GM12878 (cell line): Measurements from ENCODE around the gene ACSF3. TPM values are rescaled to one million over a fixed set of nuclear protein-coding genes. Genes with fewer than 3 reads are reported as not detected.
A peak's percentile ranks its signal among the peaks of the same experiment; 100 is the strongest.

Experiments used
- ATAC-seq: fragments of 200-7000 bp; cut with Tn5 transposase; 3 replicates; pipeline ENCODE4 v1.9.1; 2020; ENCODE audit warnings: mild to moderate bottlenecking, moderate library complexity
- BruUV-seq: library from RNA; stranded (reverse); fragments of 400-500 nt; replicated peaks from 2 replicates; lab custom pipeline; 2021; lab: Mats Ljungman, UMichigan
- CTCF ChIA-PET: fragments of 300-600 bp; sonication (Branson Sonifier 250); formaldehyde crosslinking; extraction: SDS; loops from one replicate; lab custom pipeline; 2021; ENCODE audit warnings: inconsistent platforms; lab: Yijun Ruan, JAX
- POLR2A ChIA-PET: fragments of 350-600 bp; formaldehyde crosslinking; extraction: SDS; loops from one replicate; lab custom pipeline; 2021; ENCODE audit warnings: inconsistent platforms; lab: Charles Lee
- RAD21 ChIA-PET: fragments of 300-600 bp; sonication (Branson Sonifier 250); formaldehyde crosslinking; loops from one replicate; lab custom pipeline; 2023; ENCODE audit warnings: antibody characterized with exemption; ENCODE audit not compliant: unreplicated experiment; lab: Charles Lee
- SMC1A ChIA-PET: fragments of 300-600 bp; sonication (Branson Sonifier 250); formaldehyde crosslinking; loops from one replicate; lab custom pipeline; 2023; ENCODE audit not compliant: unreplicated experiment, uncharacterized antibody; lab: Charles Lee
- DNase-seq: peaks from one replicate; pipeline ENCODE4 v3.0.0-alpha.2; 2011; ENCODE audit warnings: low read depth, low spot score
- FAIRE-seq: peaks from 3 replicates; lab custom pipeline; 2011; peaks lifted over from hg19 to GRCh38; lab: Jason Lieb, UNC
- H2AFZ ChIP-seq: 2 replicates; pipeline ENCODE4 v1.6.0; 2011; ENCODE audit warnings: low read depth, low read length, control low read depth; ENCODE audit not compliant: control insufficient read depth
- H3K27ac ChIP-seq: 2 replicates; pipeline ENCODE4 v1.5.1; 2011; ENCODE audit warnings: control low read depth; ENCODE audit not compliant: control insufficient read depth, insufficient read depth
- H3K27me3 ChIP-seq, 2 experiments: replicated peaks in 1 of 2; 2 replicates each; pipeline versions ENCODE4 v1.6.0 to v1.6.1; 2011; ENCODE audit warnings: low read length in 1 of 2; ENCODE audit not compliant: control insufficient read depth in 2 of 2, insufficient read depth in 2 of 2
- H3K36me3 ChIP-seq, 2 experiments: 2 replicates each; pipeline ENCODE4 v1.5.1; 2011; ENCODE audit warnings: low read length in 1 of 2; ENCODE audit not compliant: control insufficient read depth in 2 of 2, insufficient read depth in 2 of 2
- H3K4me1 ChIP-seq: 2 replicates; pipeline ENCODE4 v1.6.1; 2011; ENCODE audit warnings: mild to moderate bottlenecking, low read length, moderate library complexity, mixed read lengths; ENCODE audit not compliant: control insufficient read depth, insufficient read depth
- H3K4me2 ChIP-seq: 2 replicates; pipeline ENCODE4 v1.6.0; 2011; ENCODE audit warnings: control low read depth; ENCODE audit not compliant: control insufficient read depth, insufficient read depth
- H3K4me3 ChIP-seq: fragments of 200-600 bp; sonication (generic); 2 replicates; pipeline ENCODE4 v1.5.1; 2016
- H3K79me2 ChIP-seq: 2 replicates; pipeline ENCODE4 v1.6.0; 2011; ENCODE audit warnings: low read length; ENCODE audit not compliant: control insufficient read depth, insufficient read depth
- H3K9ac ChIP-seq: 2 replicates; pipeline ENCODE4 v1.8.0; 2011; ENCODE audit warnings: low read length, control low read depth, mixed read lengths; ENCODE audit not compliant: control insufficient read depth, insufficient read depth
- H3K9me3 ChIP-seq: replicated peaks from 3 replicates; pipeline ENCODE4 v1.5.1; 2011; ENCODE audit warnings: mild to moderate bottlenecking, low read length; ENCODE audit not compliant: control insufficient read depth, insufficient read depth
- H4K20me1 ChIP-seq: 2 replicates; pipeline ENCODE4 v1.6.0; 2011; ENCODE audit not compliant: control insufficient read depth, insufficient read depth
- CBX5 ChIP-seq: sonication (generic); IDR thresholded peaks from 2 replicates; pipeline ENCODE4 v1.6.1; 2016; ENCODE audit warnings: low read depth, moderate library complexity, mild to moderate bottlenecking, inconsistent platforms
- FOXM1 ChIP-seq: IDR thresholded peaks from 2 replicates; pipeline ENCODE4 v1.6.1; 2012; ENCODE audit warnings: low read depth, mild to moderate bottlenecking, inconsistent platforms, low read length, moderate library complexity
- IRF4 ChIP-seq: IDR thresholded peaks from 2 replicates; pipeline ENCODE4 v1.6.1; 2011; ENCODE audit warnings: low read depth, low read length
- KAT2A ChIP-seq: conservative IDR thresholded peaks from 2 replicates; pipeline ENCODE4 v1.6.1; 2011; ENCODE audit warnings: low read depth, low read length; ENCODE audit not compliant: control insufficient read depth
- MXI1 ChIP-seq: fragments of 150-350 bp; IDR thresholded peaks from 2 replicates; pipeline ENCODE4 v1.6.1; 2011; ENCODE audit warnings: low read depth, mild to moderate bottlenecking, inconsistent platforms, low read length, improper control_type of control experiment
- NKRF ChIP-seq: fragments of 450-650 bp; conservative IDR thresholded peaks from 2 replicates; pipeline ENCODE4 v1.6.1; 2017; ENCODE audit warnings: mild to moderate bottlenecking, moderate library complexity
- POLR2A ChIP-seq: IDR thresholded peaks from 2 replicates; pipeline ENCODE4 v1.6.1; 2011; ENCODE audit warnings: low read depth, mild to moderate bottlenecking, low read length
- RELA ChIP-seq: fragments of 450-650 bp; IDR thresholded peaks from 2 replicates; pipeline ENCODE4 v1.8.0; 2014; ENCODE audit warnings: borderline replicate concordance; ENCODE audit not compliant: partially characterized antibody
- SIN3A ChIP-seq: IDR thresholded peaks from 2 replicates; pipeline ENCODE4 v1.6.1; 2012; ENCODE audit warnings: low read depth, low read length, improper control_type of control experiment
- SKIL ChIP-seq: fragments of 450-650 bp; IDR thresholded peaks from 2 replicates; pipeline ENCODE4 v1.6.1; 2017; ENCODE audit warnings: mild to moderate bottlenecking, low read depth, inconsistent platforms; ENCODE audit not compliant: poor library complexity, severe bottlenecking
- STAT1 ChIP-seq: fragments of 450-650 bp; conservative IDR thresholded peaks from 2 replicates; pipeline ENCODE4 v1.6.1; 2014; ENCODE audit warnings: antibody characterized with exemption, mild to moderate bottlenecking
- SUZ12 ChIP-seq: fragments of 200-600 bp; sonication (generic); IDR thresholded peaks from one replicate; pipeline ENCODE4 v1.6.1; 2018; ENCODE audit warnings: antibody characterized with exemption, mild to moderate bottlenecking; ENCODE audit not compliant: unreplicated experiment
- ZZZ3 ChIP-seq: IDR thresholded peaks from 2 replicates; pipeline ENCODE4 v1.6.1; 2011; ENCODE audit warnings: low read depth; ENCODE audit not compliant: control insufficient read depth, insufficient read length
- WGBS: methylation state at CpG from one replicate; pipeline ENCODE4 v1.1.6; 2016; ENCODE audit warnings: low lambda C conversion rate; ENCODE audit not compliant: insufficient replicate concordance, insufficient coverage; ENCODE audit errors: missing lambda C conversion rate; 5-methylcytosine and 5-hydroxymethylcytosine counted together
- in situ Hi-C: fragments of 300-500 bp; cut with MboI; formaldehyde crosslinking; loops from 9 replicates; pipeline ENCODE4 v1.14.3; 2018; ENCODE audit warnings: mixed read lengths
- intact Hi-C: fragments of 100-400 bp; cut with micrococcal nuclease; formaldehyde crosslinking; loops from one replicate; pipeline ENCODE4 v1.14.2; 2022; ENCODE audit not compliant: unreplicated experiment
- polyA plus RNA-seq, 11 experiments: library from polyadenylated mRNA; depleted of rRNA in 4 of 11; unstranded in 6 of 11; stranded (reverse) in 5 of 11; fragments of >200 nt; fragmentation: Nextera tagmentation in 4 of 11; fragmentation: Illumina TruSeq in 1 of 11; extraction: Ambion mirVana in 4 of 11; extraction: Trizol in 1 of 11; gene quantifications; 1 replicate in 1 of 11; 2 replicates in 10 of 11; pipeline versions ENCODE4 v1.2.1 to v1.2.3, GENCODE V29; 2011 to 2016; ENCODE audit warnings: inconsistent platforms in 2 of 11, missing spikeins in 2 of 11, low read depth in 1 of 11
- total RNA-seq, 4 experiments: library from RNA; depleted of rRNA in 3 of 4; stranded (reverse); fragments of >200 nt in 3 of 4; fragmentation: Illumina TruSeq in 1 of 4; extraction: Trizol in 1 of 4; gene quantifications; 2 replicates each; pipeline versions ENCODE4 v1.2.1 to v1.2.3, GENCODE V29; 2013 to 2021

Gene ACSF3
- total and polyA plus RNA-seq, 10 of the 15 experiments (the other 5 are each of a cell fraction or from before 2014, with no cell fraction given) = 1.0 to 44.4 (median 25.8) TPM

DNA sequence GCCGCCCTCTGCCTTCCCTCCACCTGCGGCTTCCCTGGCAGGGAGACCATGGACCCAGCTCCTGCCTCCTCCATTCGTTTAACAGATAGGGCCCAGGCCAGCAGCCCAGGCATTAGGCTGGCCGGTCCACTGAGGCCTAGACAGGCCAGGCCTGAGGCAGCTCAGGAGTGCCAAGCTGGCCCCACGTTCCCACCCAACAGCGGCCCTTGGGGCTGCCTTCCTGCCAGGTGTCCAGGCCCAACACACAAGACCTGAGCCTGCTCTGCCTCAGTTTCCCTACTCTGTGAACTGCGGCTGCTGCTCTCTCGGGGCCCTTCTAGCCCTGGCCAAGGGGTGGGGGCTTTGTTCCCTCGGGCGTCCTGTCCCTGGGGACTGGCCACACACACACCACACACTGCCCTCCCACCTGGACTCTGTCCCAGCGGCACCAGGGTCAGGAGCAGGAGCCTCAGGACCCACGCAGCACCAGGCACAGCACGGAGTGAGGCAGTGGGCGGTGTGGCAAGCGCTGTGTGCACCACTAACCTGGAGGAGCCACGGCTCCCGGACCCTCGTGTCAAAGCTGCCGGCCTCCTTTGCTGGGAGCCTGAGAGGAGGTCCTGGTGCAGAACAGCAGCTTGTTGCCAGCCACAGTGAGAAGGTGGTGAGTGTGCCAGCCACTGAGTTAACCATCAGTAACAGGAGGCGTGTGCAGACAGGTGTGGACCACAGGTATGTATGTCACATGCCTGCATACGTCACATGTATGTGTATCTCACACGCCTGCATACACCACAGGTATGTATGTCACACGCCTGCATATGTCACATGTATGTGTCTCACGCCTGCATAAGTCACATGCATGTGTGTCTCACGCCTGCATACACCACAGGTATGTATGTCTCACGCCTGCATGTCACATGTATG, 63.3 kb downstream of the ACSF3 start:
- DNase-seq = no peak
- ChIA-PET SMC1A (interaction anchor here (1.7 kb wide), 1 partner anchor 185 kb away, joined by 5 read pairs; no protein-coding TSS in a partner anchor), POLR2A (no interaction called here), RAD21 (no interaction called here), CTCF (interaction anchor here (0.7 to 1.5 kb wide), 3 partner anchors 10 to 395 kb away, joined by 3 to 4 read pairs (median 4); no protein-coding TSS in a partner anchor)
- H3K4me2 ChIP-seq = no peak overlapping the region
- no peak overlapping the region for H2AFZ ChIP-seq
- BruUV-seq = no TSS peak
- H3K79me2 ChIP-seq = no peaks in the 10 kb centered on the region
- in situ Hi-C loops (no loop called here), intact Hi-C loops (no loop called here)
- no peak overlapping the region for H3K4me3 ChIP-seq
- no peaks in the 10 kb centered on the region for H3K4me1 ChIP-seq
- ATAC-seq = no peak
- no peaks in the 10 kb centered on the region for H4K20me1 ChIP-seq
- no peak for FAIRE-seq
- no peaks in the 10 kb centered on the region for H3K36me3 ChIP-seq
- 79% methylated on average over 26 of the region's 26 CpGs for WGBS
- no peaks in the 10 kb centered on the region; the same call in 2 of the 3 replicates for H3K9me3 ChIP-seq
- TF ChIP-seq POLR2A (peak; percentile 37; the same call in 1 of the 2 replicates), FOXM1 (no peak), SIN3A (no peak)
- no peak overlapping the region for H3K9ac ChIP-seq
- no peak overlapping the region for H3K27ac ChIP-seq
- H3K27me3 ChIP-seq = no peaks in the 10 kb centered on the region

- H3K4me3 ChIP-seq = no peak overlapping the region
- in situ Hi-C loops (no loop called here), intact Hi-C loops (no loop called here)
- FAIRE-seq (no peak), DNase-seq (no peak), ATAC-seq (no peak)
- BruUV-seq = no TSS peak
- ChIA-PET POLR2A (no interaction called here), SMC1A (no interaction called here), RAD21 (no interaction called here), CTCF (interaction anchor here (1.5 kb wide), 1 partner anchor 61 kb away, joined by 4 read pairs; no protein-coding TSS in a partner anchor)
- H3K79me2 ChIP-seq = no peaks in the 10 kb centered on the region
- H4K20me1 ChIP-seq = no peaks in the 10 kb centered on the region
- H3K27ac ChIP-seq = no peak overlapping the region
- no peak overlapping the region for H3K4me2 ChIP-seq
- 47% methylated on average over 12 of the region's 12 CpGs for WGBS
- H3K36me3 ChIP-seq = no peaks in the 10 kb centered on the region
- no peak overlapping the region for H3K9ac ChIP-seq
- no peak overlapping the region for H2AFZ ChIP-seq
- H3K9me3 ChIP-seq = no peaks in the 10 kb centered on the region; the same call in 2 of the 3 replicates
- H3K27me3 ChIP-seq = no peaks in the 10 kb centered on the region
- H3K4me1 ChIP-seq = no peaks in the 10 kb centered on the region
- no peak for TF ChIP-seq CBX5
- TF ChIP-seq KAT2A = no peak
- no peak for TF ChIP-seq MXI1
- TF ChIP-seq ZZZ3 = no peak
- no peak for TF ChIP-seq IRF4
- TF ChIP-seq SUZ12 = no peak
- TF ChIP-seq NKRF = no peak
- TF ChIP-seq RELA = no peak
- TF ChIP-seq SKIL = no peak
- no peak for TF ChIP-seq STAT1
Measured at GRCh38 chr16:89157778-89158177, 64.1 kb downstream of the ACSF3 start.
